NB4 (cell line): Measurements from ENCODE around the gene CDH3.

Experiments used
- MAX ChIP-seq: IDR thresholded peaks from 2 replicates; pipeline ENCODE4 v1.6.1; 2011; ENCODE audit warnings: low read depth, low read length
- MYC ChIP-seq: IDR thresholded peaks from 2 replicates; pipeline ENCODE4 v1.6.1; 2011; ENCODE audit warnings: low read depth, low read length
- POLR2A ChIP-seq: IDR thresholded peaks from 2 replicates; pipeline ENCODE4 v1.6.1; 2011; ENCODE audit warnings: mild to moderate bottlenecking; ENCODE audit not compliant: insufficient read length; ENCODE audit errors: extremely low read depth
- TF ChIP-seq, protein P1 (sequence below): IDR thresholded peaks from one replicate; pipeline ENCODE4 v1.5.1; 2012; ENCODE audit warnings: low read depth, low read length

GRCh38 chr16:68728523-68728922 is 83.4 kb downstream of the CDH3 start:
- TF ChIP-seq POLR2A, result no peak
- TF ChIP-seq, protein P1, sequence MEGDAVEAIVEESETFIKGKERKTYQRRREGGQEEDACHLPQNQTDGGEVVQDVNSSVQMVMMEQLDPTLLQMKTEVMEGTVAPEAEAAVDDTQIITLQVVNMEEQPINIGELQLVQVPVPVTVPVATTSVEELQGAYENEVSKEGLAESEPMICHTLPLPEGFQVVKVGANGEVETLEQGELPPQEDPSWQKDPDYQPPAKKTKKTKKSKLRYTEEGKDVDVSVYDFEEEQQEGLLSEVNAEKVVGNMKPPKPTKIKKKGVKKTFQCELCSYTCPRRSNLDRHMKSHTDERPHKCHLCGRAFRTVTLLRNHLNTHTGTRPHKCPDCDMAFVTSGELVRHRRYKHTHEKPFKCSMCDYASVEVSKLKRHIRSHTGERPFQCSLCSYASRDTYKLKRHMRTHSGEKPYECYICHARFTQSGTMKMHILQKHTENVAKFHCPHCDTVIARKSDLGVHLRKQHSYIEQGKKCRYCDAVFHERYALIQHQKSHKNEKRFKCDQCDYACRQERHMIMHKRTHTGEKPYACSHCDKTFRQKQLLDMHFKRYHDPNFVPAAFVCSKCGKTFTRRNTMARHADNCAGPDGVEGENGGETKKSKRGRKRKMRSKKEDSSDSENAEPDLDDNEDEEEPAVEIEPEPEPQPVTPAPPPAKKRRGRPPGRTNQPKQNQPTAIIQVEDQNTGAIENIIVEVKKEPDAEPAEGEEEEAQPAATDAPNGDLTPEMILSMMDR, result no peak
- TF ChIP-seq MYC, result no peak
- no peak for TF ChIP-seq MAX
